Measurements from ENCODE around the gene MAP4K5. TPM values are rescaled to one million over a fixed set of nuclear protein-coding genes. Genes with fewer than 3 reads are reported as not detected.

MAP4K5 gene
- total RNA-seq, 1 experiment from 2014 or later, result 33.1 TPM

GRCh38 chr14:50394713-50395112 lies 137.7 kb downstream of the MAP4K5 start:
- H3K4me3 ChIP-seq (ENCODE audit: low read depth in 2 of 2, low read length in 2 of 2), result no peak overlapping the region
- POLR2A ChIA-PET, result interaction anchor here (0.6 kb wide), 1 partner anchor 115 kb away, joined by 4 read pairs; no protein-coding TSS in a partner anchor
- DNase-seq (ENCODE audit: low read depth, low spot score), result no peak
- ATAC-seq, result no peak
- CTCF ChIA-PET, result no interaction called here
- H3K4me1 ChIP-seq (ENCODE audit: control insufficient read depth, insufficient read depth, low read length), result peaks cover 15% of the 10 kb centered on the region
- TF ChIP-seq POLR2AphosphoS5 (IDR thresholded peaks at IDR 0.05; ENCODE audit: low read depth, low read length) (no peak), CTCF (IDR thresholded peaks at IDR 0.05) (no peak), REST (IDR thresholded peaks at IDR 0.05; ENCODE audit: insufficient read depth in 1 of 2, low read depth in 2 of 2, low read length in 1 of 2) (no peak), TCF7L2 (IDR thresholded peaks at IDR 0.05; ENCODE audit: low read depth, low read length) (no peak), SIN3A (IDR thresholded peaks at IDR 0.05; ENCODE audit: borderline replicate concordance, insufficient read depth, low read depth, low read length) (no peak)
- no peaks in the 10 kb centered on the region for H3K27me3 ChIP-seq (ENCODE audit: control insufficient read depth, insufficient read depth, low read length)
- H3K9me3 ChIP-seq (ENCODE audit: control insufficient read depth, insufficient read depth, low read depth, low read length), result no peaks in the 10 kb centered on the region
- H3K27ac ChIP-seq (ENCODE audit: low read length), result no peak overlapping the region
- no peaks in the 10 kb centered on the region for H3K36me3 ChIP-seq (ENCODE audit: control insufficient read depth, insufficient read depth, low read length)
- intact Hi-C loops (cut with micrococcal nuclease; ENCODE audit: unreplicated experiment) (loop anchor here (5.0 kb wide), 1 partner anchor 138 kb away; the partner anchor contains the start of gene MAP4K5), in situ Hi-C loops (cut with HindIII; ENCODE audit: low pct_unique_long_range_greater_than_20kb, low sequenced_read_pairs) (no loop called here)
- BruUV-seq (replicated peaks), result no TSS peak

GRCh38 chr14:50389668-50390441 lies 142.5 kb downstream of the MAP4K5 start:
- Histone ChIP-seq H3K27ac (ENCODE audit: low read length) (no peak overlapping the region), H3K4me3 (ENCODE audit: low read depth in 2 of 2, low read length in 2 of 2) (no peak overlapping the region), H3K27me3 (ENCODE audit: control insufficient read depth, insufficient read depth, low read length) (no peaks in the 10 kb centered on the region), H3K9me3 (ENCODE audit: control insufficient read depth, insufficient read depth, low read depth, low read length) (no peaks in the 10 kb centered on the region), H3K36me3 (ENCODE audit: control insufficient read depth, insufficient read depth, low read length) (no peaks in the 10 kb centered on the region), H3K4me1 (ENCODE audit: control insufficient read depth, insufficient read depth, low read length) (peaks cover 4% of the 10 kb centered on the region)
- TF ChIP-seq SIN3A (IDR thresholded peaks at IDR 0.05; ENCODE audit: borderline replicate concordance, insufficient read depth, low read depth, low read length), result no peak
- in situ Hi-C loops (cut with HindIII; ENCODE audit: low pct_unique_long_range_greater_than_20kb, low sequenced_read_pairs), result no loop called here
- DNase-seq (ENCODE audit: low read depth, low spot score) (no peak), ATAC-seq (no peak)
- ChIA-PET CTCF (no interaction called here), POLR2A (no interaction called here)
- no TSS peak for BruUV-seq (replicated peaks)
- intact Hi-C loops (cut with micrococcal nuclease; ENCODE audit: unreplicated experiment), result no loop called here

All from Panc1 (cell line).